HG03159 (cell line): Measurements from ENCODE around the gene MTCH1.
"Not testable (repeated sequence)": the region's sequence is repeated elsewhere in the genome, so short reads cannot be mapped to it uniquely, and the experiment has no call there.

Experiments used
- ATAC-seq: cut with Tn5 transposase; IDR thresholded peaks from one replicate; pipeline ENCODE4 v1.9.1; 2021; ENCODE audit warnings: mild to moderate bottlenecking, moderate library complexity; ENCODE audit not compliant: unreplicated experiment

Gene MTCH1

GRCh38 chr6:36955671-36956445 lies 30.1 kb downstream of the MTCH1 start:
- no peak for ATAC-seq

DNA sequence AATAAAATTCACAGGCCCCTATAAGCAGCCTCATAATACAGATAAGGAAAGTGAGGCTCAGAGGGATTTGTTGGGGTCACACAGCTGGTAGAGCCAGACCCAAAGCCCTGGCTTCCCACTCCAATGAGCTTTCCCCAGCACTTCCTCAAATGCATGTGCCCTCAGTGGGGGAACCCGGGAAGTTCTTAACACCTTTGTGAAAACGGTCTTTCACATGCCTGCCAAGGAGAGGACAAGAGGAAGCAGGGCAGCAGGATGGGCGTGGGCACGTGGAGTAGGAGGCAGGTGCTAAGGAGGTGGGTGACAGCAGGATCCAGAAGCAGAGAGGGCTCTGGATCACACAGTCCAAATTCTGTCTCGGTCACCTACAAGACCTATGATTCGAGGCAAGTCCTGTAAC lies 30.9 kb downstream of the MTCH1 start:
- ATAC-seq = no peak

GRCh38 chr6:36954262-36954931 lies 31.6 kb downstream of the MTCH1 start, which contains the start of gene PI16:
PI16 (plus strand) TSS chr6:36954738; CDS start chr6:36954761, 23 bp downstream.
- no peak for ATAC-seq

DNA sequence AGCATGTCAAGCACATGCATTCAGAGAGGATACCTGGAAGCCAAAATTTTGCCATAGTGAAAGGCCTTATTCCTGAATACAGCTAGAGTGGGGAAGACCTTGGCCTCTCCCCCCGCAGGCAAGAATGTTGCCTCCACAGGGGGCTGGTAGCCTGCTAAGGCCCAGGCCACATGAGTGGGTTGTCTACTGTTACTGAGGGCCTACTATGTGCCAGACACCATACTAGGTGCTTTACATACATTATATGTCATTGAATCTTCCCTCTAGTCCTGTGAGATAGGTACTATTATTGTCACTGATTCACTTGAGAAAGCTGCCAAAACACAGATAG lies 32.1 kb downstream of the MTCH1 start:
- no peak for ATAC-seq

- ATAC-seq = no peak
Observed at GRCh38 chr6:36949636-36950035, 36.4 kb downstream of the MTCH1 start.

GRCh38 chr6:36949076-36949475 lies 36.9 kb downstream of the MTCH1 start:
- ATAC-seq = not testable (repeated sequence)

- ATAC-seq = no peak
Observed at GRCh38 chr6:36947570-36948351, 38.2 kb downstream of the MTCH1 start.

GRCh38 chr6:36946526-36946925 lies 39.5 kb downstream of the MTCH1 start:
- no peak for ATAC-seq

- ATAC-seq = no peak
Observed at GRCh38 chr6:36945301-36945700, 40.7 kb downstream of the MTCH1 start.

GRCh38 chr6:36944650-36945049 lies 41.3 kb downstream of the MTCH1 start:
- no peak for ATAC-seq

DNA sequence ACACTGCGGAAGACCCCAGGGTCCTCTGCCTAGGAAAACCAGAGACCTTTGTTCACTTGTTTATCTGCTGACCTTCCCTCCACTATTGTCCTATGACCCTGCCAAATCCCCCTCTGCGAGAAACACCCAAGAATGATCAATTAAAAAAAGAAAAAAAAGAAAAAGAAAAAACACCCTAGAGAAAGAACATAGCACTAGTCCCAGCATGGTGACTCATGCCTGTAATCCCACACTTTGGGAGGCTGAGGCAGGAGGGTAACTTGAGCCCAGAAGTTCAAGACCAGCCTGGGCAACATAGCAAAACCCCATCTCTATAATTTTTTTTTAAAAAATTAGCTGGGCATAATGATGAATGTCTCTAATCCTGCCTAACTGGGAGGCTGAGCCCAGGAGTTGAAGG lies 43.7 kb downstream of the MTCH1 start:
- not testable (repeated sequence) for ATAC-seq

DNA sequence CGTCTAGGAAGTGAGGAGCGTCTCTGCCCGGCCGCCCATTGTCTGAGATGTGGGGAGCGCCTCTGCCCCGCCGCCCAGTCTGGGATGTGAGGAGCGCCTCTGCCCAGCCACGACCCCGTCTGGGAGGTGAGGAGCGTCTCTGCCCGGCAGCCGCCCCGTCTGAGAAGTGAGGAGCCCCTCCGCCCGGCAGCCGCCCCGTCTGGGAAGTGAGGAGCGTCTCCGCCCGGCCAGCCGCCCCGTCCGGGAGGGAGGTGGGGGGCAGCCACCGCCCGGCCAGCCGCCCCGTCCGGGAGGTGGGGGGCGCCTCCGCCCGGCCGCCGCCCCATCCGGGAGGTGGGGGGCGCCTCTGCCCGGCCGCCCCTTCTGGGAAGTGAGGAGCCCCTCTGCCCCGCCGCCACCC lies 44.4 kb downstream of the MTCH1 start:
- not testable (repeated sequence) for ATAC-seq

DNA sequence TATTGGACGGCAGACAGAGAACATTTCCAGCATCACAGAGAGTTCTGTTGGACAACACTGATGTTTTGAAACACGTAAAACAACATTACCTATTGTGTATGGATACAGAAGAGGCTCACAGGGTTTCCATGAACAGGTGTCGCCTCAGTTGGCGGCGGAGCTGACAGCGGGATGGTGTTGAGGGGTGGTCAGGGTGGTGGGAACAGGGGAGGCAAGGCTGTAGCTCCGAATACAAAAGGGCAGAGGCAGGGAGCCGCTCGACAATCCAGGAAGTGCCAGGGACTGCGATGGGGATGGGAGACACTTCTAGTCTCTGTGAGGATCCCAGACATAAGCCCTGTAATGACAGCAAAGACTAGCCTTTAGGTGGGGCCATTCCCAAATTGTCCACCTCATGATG lies 46.0 kb downstream of the MTCH1 start:
- ATAC-seq = no peak

GRCh38 chr6:36939005-36939404 lies 47.0 kb downstream of the MTCH1 start:
- ATAC-seq = not testable (repeated sequence)

- no peak for ATAC-seq
Observed at GRCh38 chr6:36938536-36938935, 47.5 kb downstream of the MTCH1 start.

DNA sequence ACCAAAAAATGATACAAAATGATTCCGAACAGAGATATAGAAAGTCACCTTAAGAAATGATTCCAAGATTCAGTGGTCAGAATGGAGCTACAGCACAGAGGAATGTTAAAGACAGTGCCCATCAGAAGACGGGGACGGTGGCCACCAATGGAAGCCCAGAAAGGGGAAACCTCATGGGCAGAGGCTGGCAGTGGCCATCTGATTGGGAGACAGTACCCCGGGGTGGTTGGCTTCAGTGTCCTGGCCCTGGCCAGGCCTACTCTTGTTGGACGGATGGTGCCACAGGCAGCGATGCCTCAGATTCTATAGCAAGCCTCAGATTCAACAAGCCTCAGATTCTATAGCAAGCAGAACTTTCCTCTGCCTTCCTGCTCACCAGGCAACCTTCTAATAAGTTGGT lies 48.1 kb downstream of the MTCH1 start:
- no peak for ATAC-seq

GRCh38 chr6:36936824-36937223 lies 49.2 kb downstream of the MTCH1 start:
- no peak for ATAC-seq

- ATAC-seq = no peak
Observed at GRCh38 chr6:36934901-36935300, 51.1 kb downstream of the MTCH1 start.

- no peak for ATAC-seq
Observed at GRCh38 chr6:36933519-36933918, 52.5 kb downstream of the MTCH1 start.

DNA sequence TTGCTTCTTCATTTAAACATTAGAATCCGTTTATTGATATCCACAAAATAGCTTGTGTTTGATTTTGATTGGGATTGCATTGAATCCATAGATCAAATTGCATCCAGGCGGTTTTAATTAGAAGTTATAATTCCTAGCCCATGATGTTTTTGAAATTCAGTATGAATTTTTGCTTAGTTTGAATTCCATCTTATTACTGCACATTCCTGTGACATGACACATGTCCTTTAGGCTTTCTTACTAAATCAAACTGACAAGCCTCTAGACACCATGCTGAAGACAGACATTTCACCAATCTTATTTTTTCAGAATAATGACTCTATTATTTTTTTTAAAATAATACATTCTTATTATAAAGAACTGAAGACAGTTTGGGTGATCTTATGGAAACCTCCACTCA lies 52.9 kb downstream of the MTCH1 start:
- ATAC-seq = no peak

DNA sequence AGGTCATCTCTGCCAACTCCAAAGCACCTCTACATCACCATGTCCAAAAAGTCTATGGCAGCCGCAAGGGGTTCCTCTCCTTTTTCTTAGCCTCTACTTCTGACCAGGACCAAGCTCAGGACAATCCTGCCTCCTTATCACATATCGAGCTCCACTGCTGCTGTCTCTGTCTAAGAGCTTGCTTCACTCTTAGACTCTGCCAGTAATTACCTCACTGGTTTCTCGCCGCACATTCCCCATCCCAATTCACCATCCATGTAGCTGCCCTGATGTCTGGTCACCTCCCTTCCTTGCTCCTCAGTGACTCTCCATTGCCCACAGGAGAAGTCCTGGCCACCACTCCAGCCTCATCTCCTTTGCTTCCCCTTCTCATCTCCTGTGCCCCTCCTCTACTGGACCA lies 55.5 kb downstream of the MTCH1 start:
- no peak for ATAC-seq

DNA sequence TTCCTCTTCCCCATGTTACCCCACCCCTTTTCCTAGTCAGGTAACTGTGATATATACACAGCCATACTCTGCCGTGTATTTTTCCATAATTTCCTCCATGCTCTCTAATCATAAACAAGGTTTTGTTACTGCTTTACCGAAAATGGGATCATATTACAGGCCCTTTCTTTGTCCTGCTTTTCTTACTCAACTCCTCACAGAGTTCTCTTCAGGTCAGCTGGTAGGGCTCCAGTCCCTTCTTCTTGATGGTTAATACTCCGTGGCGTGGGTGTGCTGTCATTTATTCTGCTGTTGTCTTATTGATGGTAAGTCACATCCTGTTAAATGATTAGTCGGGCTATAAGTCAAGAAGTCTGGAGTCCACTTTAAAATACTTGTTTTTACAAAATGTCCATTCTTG lies 56.4 kb downstream of the MTCH1 start:
- no peak for ATAC-seq
